SK-N-MC (cell line): ENCODE results near the gene CGNL1.

Source experiments
- EZH2 ChIP-seq: fragments of 200-600 bp; sonication (generic); IDR thresholded peaks from one replicate; pipeline ENCODE4 v1.6.1; 2017; ENCODE audit warnings: antibody characterized with exemption
- POLR2AphosphoS5 ChIP-seq: IDR thresholded peaks from 2 replicates; pipeline ENCODE4 v1.6.1; 2012; ENCODE audit warnings: mild to moderate bottlenecking, low read depth, low read length, borderline replicate concordance

DNA sequence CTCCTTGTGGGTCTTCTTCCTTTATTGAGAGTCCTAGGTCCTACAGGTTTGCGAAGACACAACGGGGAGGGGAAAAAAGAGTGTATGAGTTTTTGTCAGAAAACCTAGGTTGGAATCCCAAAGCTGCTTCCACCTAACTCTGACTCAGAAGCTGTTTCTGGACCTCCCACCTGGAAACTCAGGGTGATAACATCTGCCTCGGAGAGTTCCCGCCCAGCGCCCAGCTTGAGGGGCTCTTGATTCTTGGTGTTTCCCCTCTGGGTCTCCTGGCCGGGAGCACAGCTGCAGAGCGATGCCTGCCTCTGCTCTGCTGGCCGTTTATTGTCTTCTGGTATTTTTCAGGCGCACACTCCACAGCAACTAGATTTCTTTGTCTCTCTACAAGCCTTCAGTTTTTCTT is 162.5 kb downstream of the CGNL1 start:
- TF ChIP-seq EZH2 (no peak), POLR2AphosphoS5 (no peak)
